K562 (cell line): ENCODE data around the gene ASAH2B. TPM values are rescaled to one million over a fixed set of nuclear protein-coding genes. Genes with fewer than 3 reads are reported as not detected.
A peak's percentile ranks its signal among the peaks of the same experiment; 100 is the strongest.
"Not testable (repeated sequence)": the region's sequence is repeated elsewhere in the genome, so short reads cannot be mapped to it uniquely, and the experiment has no call there.

Source experiments
- ATAC-seq: fragments of 200-7000 bp; cut with Tn5 transposase; 3 replicates; pipeline ENCODE4 v1.9.1; 2020; ENCODE audit warnings: moderate library complexity
- BruUV-seq: library from RNA; stranded (reverse); fragments of 400-500 nt; replicated peaks from 2 replicates; lab custom pipeline; 2021; lab: Mats Ljungman, UMichigan
- CTCF ChIA-PET: fragments of 300-600 bp; formaldehyde crosslinking; extraction: SDS; loops from one replicate; lab custom pipeline; 2021; ENCODE audit warnings: low intra/inter-chr PET ratio; lab: Yijun Ruan, JAX
- POLR2A ChIA-PET: fragments of 300-600, 350-650 bp; sonication (Branson Sonifier 250); formaldehyde crosslinking; extraction: SDS; loops from one replicate; lab custom pipeline; 2021; ENCODE audit warnings: antibody characterized with exemption, inconsistent platforms; lab: Yijun Ruan, JAX
- DNase-seq, 4 experiments: peaks; one replicate each; pipeline versions ENCODE4 v3.0.0 to v3.0.0-alpha.2; 2011 to 2018; ENCODE audit warnings: low spot score in 3 of 4, mixed read lengths in 3 of 4; ENCODE audit errors: extremely low read depth in 1 of 4
- FAIRE-seq: peaks from 2 replicates; lab custom pipeline; 2011; peaks lifted over from hg19 to GRCh38; lab: Jason Lieb, UNC
- H2AFZ ChIP-seq: 2 replicates; pipeline ENCODE4 v1.6.0; 2011; ENCODE audit warnings: low read depth, low read length, control low read depth, inconsistent platforms
- H3K27ac ChIP-seq: fragments of 200-600 bp; 3 replicates; pipeline ENCODE4 v1.8.0; 2011; ENCODE audit warnings: low read depth, mild to moderate bottlenecking, control low read depth, inconsistent platforms, low read length, moderate library complexity, mixed read lengths; ENCODE audit errors: extremely low read depth
- H3K27me3 ChIP-seq, 2 experiments: fragments of 300-600 bp in 1 of 2; 2 replicates in 1 of 2; 3 replicates in 1 of 2; pipeline versions ENCODE4 v1.6.0 to v1.8.0; 2011; ENCODE audit warnings: inconsistent platforms in 2 of 2, low read length in 2 of 2, mild to moderate bottlenecking in 1 of 2, mixed read lengths in 1 of 2, moderate library complexity in 1 of 2; ENCODE audit not compliant: control insufficient read depth in 2 of 2, insufficient read depth in 2 of 2
- H3K36me3 ChIP-seq: fragments of 300-600 bp; 3 replicates; pipeline ENCODE4 v1.8.0; 2011; ENCODE audit warnings: mild to moderate bottlenecking, low read length, inconsistent platforms; ENCODE audit not compliant: control insufficient read depth, insufficient read depth
- H3K4me1 ChIP-seq, 2 experiments: fragments of 200-600 bp in 1 of 2; replicated peaks in 1 of 2; 2 replicates in 1 of 2; 3 replicates in 1 of 2; pipeline versions ENCODE4 v1.5.1 to v1.8.0; 2011; ENCODE audit warnings: inconsistent platforms in 2 of 2, low read length in 2 of 2, mild to moderate bottlenecking in 1 of 2, mixed read lengths in 1 of 2, moderate library complexity in 1 of 2; ENCODE audit not compliant: control insufficient read depth in 2 of 2, insufficient read depth in 2 of 2
- H3K4me2 ChIP-seq: 2 replicates; pipeline ENCODE4 v1.6.1; 2011; ENCODE audit warnings: low read length, control low read depth, inconsistent platforms, mixed read lengths; ENCODE audit not compliant: insufficient read depth
- H3K4me3 ChIP-seq: fragments of 200-600 bp; sonication (generic), shearing (Covaris generic); 2 replicates; pipeline ENCODE4 v1.5.1; 2016; ENCODE audit warnings: control low read depth, inconsistent platforms
- H3K79me2 ChIP-seq: fragments of 200-600 bp; 3 replicates; pipeline ENCODE4 v1.8.0; 2011; ENCODE audit warnings: low read length, inconsistent platforms; ENCODE audit not compliant: control insufficient read depth, insufficient read depth
- H3K9ac ChIP-seq, 2 experiments: 2 replicates each; pipeline versions ENCODE4 v1.6.0 to v1.6.1; 2011; ENCODE audit warnings: low read depth in 2 of 2, low read length in 2 of 2, control low read depth in 1 of 2, inconsistent platforms in 1 of 2, mild to moderate bottlenecking in 1 of 2, mixed read lengths in 1 of 2; ENCODE audit not compliant: insufficient read depth in 1 of 2
- H3K9me1 ChIP-seq: one replicate; pipeline ENCODE4 v1.6.0; 2011; ENCODE audit warnings: inconsistent platforms, mild to moderate bottlenecking, low read length, moderate library complexity; ENCODE audit not compliant: control insufficient read depth, insufficient read depth
- H3K9me3 ChIP-seq: replicated peaks from 2 replicates; pipeline ENCODE4 v1.5.1; 2011; ENCODE audit warnings: low read depth, low read length, inconsistent platforms; ENCODE audit not compliant: control insufficient read depth, insufficient read depth
- H4K20me1 ChIP-seq: replicated peaks from 2 replicates; pipeline ENCODE4 v1.6.1; 2011; ENCODE audit warnings: low read length, inconsistent platforms, mixed read lengths; ENCODE audit not compliant: control insufficient read depth, insufficient read depth
- FOXJ3 ChIP-seq: sonication (generic); formaldehyde crosslinking; IDR thresholded peaks from 2 replicates; pipeline ENCODE4 v1.4.0; 2020; ENCODE audit warnings: mild to moderate bottlenecking, missing genetic modification reagents
- NRF1 ChIP-seq, 2 experiments: fragments of 450-650 bp; IDR thresholded peaks in 1 of 2; conservative IDR thresholded peaks in 1 of 2; 2 replicates each; pipeline ENCODE4 v1.6.1; 2014; ENCODE audit warnings: mild to moderate bottlenecking in 2 of 2
- SLC30A9 ChIP-seq: fragments of 250-450 bp; sonication (Bioruptor Pico); IDR thresholded peaks from 2 replicates; pipeline ENCODE4 v1.8.0; 2022; ENCODE audit warnings: mild to moderate bottlenecking, moderate library complexity
- SRSF7 ChIP-seq: fragments of 200-400 bp; formaldehyde crosslinking; optimal IDR thresholded peaks from 2 replicates; pipeline ENCODE3; 2017; ENCODE audit warnings: mild to moderate bottlenecking, low read depth, low read length
- ZNF124 ChIP-seq: sonication (generic); formaldehyde crosslinking; IDR thresholded peaks from 2 replicates; pipeline ENCODE4 v1.8.1; 2022; ENCODE audit warnings: missing genetic modification reagents
- WGBS: fragments of 100-300 bp; shearing (Covaris generic); methylation state at CpG from one replicate; pipeline ENCODE4 v1.1.6; 2016; ENCODE audit warnings: low coverage, mixed read lengths; ENCODE audit not compliant: insufficient coverage; ENCODE audit errors: missing lambda C conversion rate; 5-methylcytosine and 5-hydroxymethylcytosine counted together
- in situ Hi-C: fragments of 300-500 bp; cut with MboI; formaldehyde crosslinking; loops from 4 replicates; pipeline ENCODE4 v1.15.0; 2018; ENCODE audit warnings: inconsistent platforms, mixed read lengths
- intact Hi-C: fragments of 100-400 bp; cut with micrococcal nuclease; formaldehyde crosslinking; loops from 2 replicates; pipeline ENCODE4 v1.14.2; 2022
- polyA plus RNA-seq, 8 experiments: library from polyadenylated mRNA; depleted of rRNA in 4 of 8; stranded (reverse) in 5 of 8; unstranded in 3 of 8; fragments of >200 nt; fragmentation: Nextera tagmentation in 2 of 8; fragmentation: Illumina TruSeq in 1 of 8; extraction: Ambion mirVana in 2 of 8; extraction: Trizol in 1 of 8; gene quantifications; 2 replicates each; pipeline versions ENCODE4 v1.2.1 to v1.2.3, GENCODE V29; 2011 to 2014; ENCODE audit warnings: inconsistent platforms in 1 of 8, missing spikeins in 1 of 8
- total RNA-seq, 7 experiments: library from RNA; depleted of rRNA in 6 of 7; stranded (reverse); fragments of >200 nt in 6 of 7; fragmentation: Illumina TruSeq in 2 of 7; extraction: Trizol in 2 of 7; gene quantifications; 2 replicates each; pipeline versions ENCODE4 v1.2.1 to v1.2.3, GENCODE V29; 2011 to 2021; ENCODE audit warnings: low replicate concordance in 1 of 7
- TF ChIP-seq, protein P1 (sequence below), 3 experiments: IDR thresholded peaks in 2 of 3; conservative IDR thresholded peaks in 1 of 3; 2 replicates each; pipeline ENCODE4 v1.5.1; 2011 to 2012; ENCODE audit warnings: low read length in 3 of 3, mild to moderate bottlenecking in 3 of 3, control low read depth in 2 of 3, improper control_type of control experiment in 1 of 3, inconsistent platforms in 1 of 3, low read depth in 1 of 3, mixed read lengths in 1 of 3, moderate library complexity in 1 of 3; ENCODE audit not compliant: insufficient read depth in 2 of 3

The ASAH2B gene
- total and polyA plus RNA-seq, 9 of the 15 experiments (the other 6 are each of a cell fraction or from before 2014, with no cell fraction given) = 5.0 to 18.3 (median 14.4) TPM

DNA sequence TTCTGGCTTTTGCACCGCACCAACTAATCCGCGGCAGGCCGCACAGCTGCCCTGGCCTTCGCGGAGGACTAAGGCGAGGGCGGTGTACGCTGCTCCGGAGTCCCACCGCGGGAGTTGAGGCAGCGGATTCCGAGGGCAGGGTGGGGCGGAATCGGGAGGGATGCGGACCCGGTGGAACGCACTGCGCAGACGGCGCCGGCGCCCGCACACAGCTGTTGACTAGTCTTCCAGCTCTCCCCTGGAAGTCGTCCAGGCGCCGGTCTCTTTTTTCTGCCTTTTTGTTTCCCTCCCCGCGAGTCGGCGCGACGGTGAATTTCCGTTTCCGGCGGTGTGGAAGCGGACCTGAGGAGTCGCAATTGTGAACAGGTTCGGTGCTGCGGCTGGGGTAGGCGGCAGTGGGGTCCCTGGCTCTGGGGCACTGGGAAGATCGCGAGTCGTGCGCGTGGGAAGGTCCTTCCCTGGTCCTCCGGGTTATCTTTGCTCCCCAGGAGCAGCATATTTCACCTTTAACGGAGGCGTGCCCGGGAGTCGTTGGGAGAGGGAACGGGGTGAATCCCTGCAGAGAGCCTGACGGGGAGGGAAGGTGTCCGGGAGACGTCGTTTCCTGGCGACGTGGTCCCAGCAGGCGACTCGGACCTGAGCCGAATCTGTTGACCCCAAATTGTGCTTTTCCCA lies at the start of gene ASAH2B (continued):
- TF ChIP-seq SLC30A9 (CRISPR knock-in tag) (no peak), FOXJ3 (CRISPR knock-in tag) (no peak), ZNF124 (CRISPR knock-in tag) (no peak), NRF1 (conservative IDR thresholded peaks at IDR 0.05 in 1 of 2, IDR thresholded peaks at IDR 0.05 in 1 of 2) (peak; percentile 72 to 77), SRSF7 (no peak)

DNA sequence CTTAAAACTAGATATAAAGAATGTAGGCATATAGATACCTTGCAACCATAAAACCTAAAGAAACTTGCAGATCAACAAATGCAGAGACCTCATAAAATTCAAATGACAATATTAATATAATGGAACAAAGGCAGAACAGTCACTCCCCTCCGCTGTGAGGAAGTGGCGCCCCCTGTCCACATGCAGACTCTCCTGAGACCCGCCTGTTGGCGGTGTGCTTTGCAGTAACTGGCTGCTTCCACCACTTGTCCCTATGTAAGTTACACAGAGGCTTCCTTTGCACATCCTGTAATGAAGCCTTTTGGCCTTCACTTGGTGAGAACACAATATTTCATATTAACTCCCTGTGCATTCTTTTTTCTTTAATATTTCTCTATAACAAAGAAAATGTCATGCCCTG lies 41.9 kb upstream of the ASAH2B start:
- H3K9ac ChIP-seq, DNase-seq, H3K9me3 ChIP-seq, BruUV-seq, H3K4me1 ChIP-seq, in situ Hi-C loops, H3K9me1 ChIP-seq, POLR2A ChIA-PET, intact Hi-C loops, H3K4me3 ChIP-seq, CTCF ChIA-PET, H2AFZ ChIP-seq, H4K20me1 ChIP-seq, H3K79me2 ChIP-seq, H3K4me2 ChIP-seq, H3K27ac ChIP-seq, FAIRE-seq, H3K36me3 ChIP-seq: not testable (repeated sequence)
- peaks cover 0 to 10% of the 10 kb centered on the region in 2 experiments; a peak in 2 of 5 replicates for H3K27me3 ChIP-seq
- TF ChIP-seq, protein P1, sequence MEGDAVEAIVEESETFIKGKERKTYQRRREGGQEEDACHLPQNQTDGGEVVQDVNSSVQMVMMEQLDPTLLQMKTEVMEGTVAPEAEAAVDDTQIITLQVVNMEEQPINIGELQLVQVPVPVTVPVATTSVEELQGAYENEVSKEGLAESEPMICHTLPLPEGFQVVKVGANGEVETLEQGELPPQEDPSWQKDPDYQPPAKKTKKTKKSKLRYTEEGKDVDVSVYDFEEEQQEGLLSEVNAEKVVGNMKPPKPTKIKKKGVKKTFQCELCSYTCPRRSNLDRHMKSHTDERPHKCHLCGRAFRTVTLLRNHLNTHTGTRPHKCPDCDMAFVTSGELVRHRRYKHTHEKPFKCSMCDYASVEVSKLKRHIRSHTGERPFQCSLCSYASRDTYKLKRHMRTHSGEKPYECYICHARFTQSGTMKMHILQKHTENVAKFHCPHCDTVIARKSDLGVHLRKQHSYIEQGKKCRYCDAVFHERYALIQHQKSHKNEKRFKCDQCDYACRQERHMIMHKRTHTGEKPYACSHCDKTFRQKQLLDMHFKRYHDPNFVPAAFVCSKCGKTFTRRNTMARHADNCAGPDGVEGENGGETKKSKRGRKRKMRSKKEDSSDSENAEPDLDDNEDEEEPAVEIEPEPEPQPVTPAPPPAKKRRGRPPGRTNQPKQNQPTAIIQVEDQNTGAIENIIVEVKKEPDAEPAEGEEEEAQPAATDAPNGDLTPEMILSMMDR (IDR thresholded peaks at IDR 0.05 in 2 of 3, conservative IDR thresholded peaks at IDR 0.05 in 1 of 3; ENCODE audit: insufficient read depth in 2 of 3, low read depth in 1 of 3, low read length in 3 of 3) = peak in 2 of 3 experiments; percentile 22 to 37; a peak in 3 of 6 replicates
- peak; percentile 90 for ATAC-seq
- no CpG with 5 or more reads among the region's 4 CpGs for WGBS

DNA sequence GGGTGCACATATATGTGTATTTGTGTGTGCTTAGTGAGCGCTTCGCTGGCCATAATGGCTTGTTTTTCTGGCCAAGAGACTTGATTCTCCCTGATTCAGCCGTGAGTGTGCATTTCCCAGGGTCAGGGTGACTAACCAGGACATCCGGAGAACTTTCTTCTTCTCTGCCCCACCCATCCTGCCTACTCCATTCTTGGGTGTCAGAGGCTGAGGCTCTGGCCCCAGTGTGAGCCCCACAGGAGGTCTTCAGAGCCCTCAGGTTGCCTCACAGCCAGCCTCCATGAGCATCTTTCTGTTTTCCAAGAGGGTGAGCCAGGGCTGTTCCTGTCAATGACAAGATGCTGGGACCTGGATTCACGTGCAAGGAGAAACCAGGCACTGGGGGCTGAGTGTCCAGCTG lies 37.8 kb upstream of the ASAH2B start:
- FAIRE-seq, H3K27me3 ChIP-seq, CTCF ChIA-PET, H3K27ac ChIP-seq, POLR2A ChIA-PET, H2AFZ ChIP-seq, H3K9me1 ChIP-seq, H3K9me3 ChIP-seq, H3K36me3 ChIP-seq, in situ Hi-C loops, H4K20me1 ChIP-seq, intact Hi-C loops, H3K4me2 ChIP-seq, H3K79me2 ChIP-seq, H3K4me1 ChIP-seq, H3K9ac ChIP-seq, BruUV-seq, H3K4me3 ChIP-seq: not testable (repeated sequence)
- ATAC-seq (peak; percentile 86), DNase-seq (peak in 1 of 4 experiments; percentile 33)
- 0% methylated on average over 1 of the region's 5 CpGs for WGBS
